Measurements from ENCODE around the gene GPM6B. TPM values are rescaled to one million over a fixed set of nuclear protein-coding genes. Genes with fewer than 3 reads are reported as not detected.

The GPM6B gene
- total RNA-seq, 4 donors from 2014 or later: 199 to 408 (median 299) TPM

GRCh38 chrX:13808865-13809264, 8.0 kb downstream of the GPM6B start:
- H3K4me3 ChIP-seq: no peak overlapping the region
- no peaks in the 10 kb centered on the region for H3K9me3 ChIP-seq
- H3K27me3 ChIP-seq: no peaks in the 10 kb centered on the region
- H3K36me3 ChIP-seq: no peaks in the 10 kb centered on the region
- no peak overlapping the region for H3K27ac ChIP-seq
- H3K4me1 ChIP-seq: peaks cover 0 to 3% (median 0%) of the 10 kb centered on the region in 4 donors
- DNase-seq (ENCODE audit: low spot score in 2 of 2): no peak
- TF ChIP-seq POLR2A (IDR thresholded peaks at IDR 0.05) (no peak), EP300 (IDR thresholded peaks at IDR 0.05) (no peak), CTCF (IDR thresholded peaks at IDR 0.05) (no peak)

GRCh38 chrX:13808293-13808692, 8.6 kb downstream of the GPM6B start:
- TF ChIP-seq POLR2A (IDR thresholded peaks at IDR 0.05): no peak
- TF ChIP-seq EP300 (IDR thresholded peaks at IDR 0.05): no peak
- TF ChIP-seq CTCF (IDR thresholded peaks at IDR 0.05): no peak
- Histone ChIP-seq H3K36me3 (no peaks in the 10 kb centered on the region), H3K27ac (peak overlapping the region in 2 of 4 donors; percentile 13 to 24), H3K27me3 (no peaks in the 10 kb centered on the region), H3K4me1 (peaks cover 0 to 3% (median 0%) of the 10 kb centered on the region in 4 donors), H3K9me3 (no peaks in the 10 kb centered on the region), H3K4me3 (no peak overlapping the region)
- DNase-seq (ENCODE audit: low spot score in 2 of 2): no peak
- 41 to 73% methylated on average over 4 of the region's 4 CpGs for WGBS, 2 donors

- Histone ChIP-seq H3K36me3 (no peaks in the 10 kb centered on the region), H3K27me3 (peaks cover 0 to 4% of the 10 kb centered on the region in 2 donors), H3K9me3 (no peaks in the 10 kb centered on the region), H3K4me3 (no peak overlapping the region), H3K4me1 (peaks cover 0 to 3% (median 0%) of the 10 kb centered on the region in 4 donors), H3K27ac (peak overlapping the region in 1 of 4 donors; percentile 20)
- TF ChIP-seq CTCF (IDR thresholded peaks at IDR 0.05): peak in 3 of 5 experiments; percentile 10 to 21 (median 11)
- no peak for TF ChIP-seq EP300 (IDR thresholded peaks at IDR 0.05)
- no peak for TF ChIP-seq POLR2A (IDR thresholded peaks at IDR 0.05)
- 39 to 56% methylated on average over 2 of the region's 2 CpGs for WGBS, 2 donors
- DNase-seq (ENCODE audit: low spot score in 2 of 2): no peak
These were observed 11.7 kb downstream of the GPM6B start for GRCh38 chrX:13805241-13805640.

- 34 to 42% methylated on average over 2 to 6 of the region's 6 CpGs for WGBS, 2 donors
- peak overlapping the region in 2 of 4 donors; percentile 57 to 69 for H3K27ac ChIP-seq
- H3K27me3 ChIP-seq: peaks cover 0 to 4% of the 10 kb centered on the region in 2 donors
- peaks cover 0 to 3% (median 0%) of the 10 kb centered on the region in 4 donors for H3K4me1 ChIP-seq
- no peaks in the 10 kb centered on the region for H3K9me3 ChIP-seq
- no peak overlapping the region for H3K4me3 ChIP-seq
- H3K36me3 ChIP-seq: no peaks in the 10 kb centered on the region
- TF ChIP-seq CTCF (IDR thresholded peaks at IDR 0.05) (no peak), POLR2A (IDR thresholded peaks at IDR 0.05) (no peak), EP300 (IDR thresholded peaks at IDR 0.05) (no peak)
- no peak for DNase-seq (ENCODE audit: low spot score in 2 of 2)
These were observed 13.8 kb downstream of the GPM6B start for GRCh38 chrX:13803116-13803515.

- H3K9me3 ChIP-seq: no peaks in the 10 kb centered on the region
- DNase-seq (ENCODE audit: low spot score in 2 of 2): no peak
- H3K4me1 ChIP-seq: no peaks in the 10 kb centered on the region
- H3K4me3 ChIP-seq: no peak overlapping the region
- no peaks in the 10 kb centered on the region for H3K36me3 ChIP-seq
- TF ChIP-seq EP300 (IDR thresholded peaks at IDR 0.05) (no peak), POLR2A (IDR thresholded peaks at IDR 0.05) (no peak), CTCF (IDR thresholded peaks at IDR 0.05) (no peak)
- 89 to 90% methylated on average over 2 to 4 of the region's 4 CpGs for WGBS, 2 donors
- H3K27ac ChIP-seq: peak overlapping the region in 1 of 4 donors; percentile 28
- H3K27me3 ChIP-seq: peaks cover 0 to 8% of the 10 kb centered on the region in 2 donors
These were observed 18.7 kb downstream of the GPM6B start for GRCh38 chrX:13798184-13798583.

Data from tibial nerve (tissue), 4 donors.